ENCODE measurements around the gene ERCC8.

Gene ERCC8

DNA sequence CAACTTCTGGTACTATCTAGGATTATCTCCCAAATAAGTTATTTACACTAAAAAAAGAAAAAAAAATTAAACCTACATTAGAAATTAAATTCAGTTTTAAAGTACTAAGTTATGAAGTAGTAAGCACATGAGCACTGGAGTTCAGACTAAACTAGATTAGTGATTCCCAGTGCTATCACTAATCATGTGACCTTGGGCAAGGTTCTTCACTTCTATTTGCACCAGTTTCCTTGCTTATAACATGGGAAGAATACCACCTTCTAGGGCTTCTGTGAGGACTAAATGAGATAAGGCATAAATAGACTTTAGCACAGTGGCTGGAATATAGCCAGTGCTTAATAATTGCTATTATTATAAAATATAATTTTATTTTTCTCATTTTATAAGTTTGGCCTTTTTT, 111.3 kb downstream of the ERCC8 start:
- no peak for DNase-seq

DNA sequence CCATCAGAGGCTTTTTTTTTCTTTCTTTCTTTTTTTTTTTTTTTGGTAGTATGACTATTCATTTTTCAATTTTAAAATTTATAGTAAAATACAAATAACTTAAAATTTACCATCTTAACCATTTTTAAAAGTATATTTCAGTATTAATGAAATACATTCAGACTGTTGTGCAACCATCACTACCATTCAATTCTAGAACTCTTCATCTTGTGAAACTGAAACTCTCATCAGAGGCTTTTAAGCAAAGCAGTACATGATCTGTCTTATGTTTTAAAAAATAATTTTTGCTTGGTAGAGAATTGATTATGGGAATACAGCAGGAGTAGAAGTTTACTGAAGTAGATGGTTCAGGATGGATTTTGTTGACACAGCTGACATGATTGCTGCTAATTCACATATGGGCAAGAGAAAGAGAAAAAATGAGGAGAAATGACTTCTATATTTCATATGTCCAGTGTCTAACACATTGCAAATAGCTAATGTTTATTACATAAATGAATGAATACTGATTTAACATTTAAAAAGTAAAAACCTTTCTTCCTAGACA, 114.2 kb downstream of the ERCC8 start:
- no peak for DNase-seq

DNA sequence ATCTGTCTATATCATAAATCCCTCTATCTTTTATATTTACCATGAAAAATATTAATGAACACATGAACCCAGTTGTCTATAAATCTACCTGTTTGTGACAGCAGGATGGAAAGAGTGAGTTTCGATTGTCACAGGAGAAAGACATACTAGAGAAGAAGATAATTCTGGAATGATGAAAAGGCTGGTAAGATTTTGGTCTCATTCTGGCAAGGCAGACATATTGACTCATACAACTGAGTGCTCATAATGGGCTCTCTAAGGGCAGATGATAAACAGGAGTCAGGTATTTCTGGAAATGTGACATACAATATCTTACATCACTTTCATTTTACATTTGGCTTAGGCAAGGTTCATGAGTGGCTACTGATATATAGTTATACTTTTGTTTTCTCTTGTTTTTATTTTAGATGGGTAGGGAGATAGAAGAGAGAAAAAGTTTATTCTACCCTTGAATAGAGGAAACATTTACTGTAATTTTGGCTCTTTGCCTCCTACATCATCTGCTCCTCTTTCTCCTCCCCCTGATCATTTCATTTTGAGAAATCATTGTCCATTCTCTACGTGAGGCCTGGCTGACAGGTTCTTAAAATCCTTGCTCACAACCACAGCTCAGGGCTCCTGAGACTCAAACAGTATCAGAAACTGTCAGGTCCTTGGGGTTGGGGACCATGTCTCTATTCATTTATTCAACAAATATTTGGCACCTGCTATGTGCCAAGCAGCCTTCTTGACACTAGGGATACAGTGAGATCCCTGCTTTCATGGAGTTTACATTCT, 115.2 kb downstream of the ERCC8 start:
- no peak for DNase-seq

DNA sequence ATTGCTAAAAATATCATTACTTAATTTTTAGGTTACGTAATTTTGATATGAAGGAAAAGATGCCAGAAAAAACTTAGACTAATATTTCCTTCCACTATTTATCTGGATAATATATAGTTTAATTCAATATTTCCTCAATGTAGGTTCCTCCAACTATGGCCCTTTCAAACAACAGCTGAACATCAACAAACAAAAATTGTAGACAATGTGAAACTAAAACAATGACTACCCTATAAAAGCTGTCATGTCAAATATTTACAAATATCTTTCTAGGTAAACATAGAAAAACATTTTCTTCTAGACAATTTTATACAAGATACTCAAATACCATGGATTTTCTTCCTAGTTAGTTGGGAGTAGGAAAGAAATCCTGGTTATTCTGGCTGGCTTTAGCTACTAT, 117.7 kb downstream of the ERCC8 start:
- no peak for DNase-seq

DNA sequence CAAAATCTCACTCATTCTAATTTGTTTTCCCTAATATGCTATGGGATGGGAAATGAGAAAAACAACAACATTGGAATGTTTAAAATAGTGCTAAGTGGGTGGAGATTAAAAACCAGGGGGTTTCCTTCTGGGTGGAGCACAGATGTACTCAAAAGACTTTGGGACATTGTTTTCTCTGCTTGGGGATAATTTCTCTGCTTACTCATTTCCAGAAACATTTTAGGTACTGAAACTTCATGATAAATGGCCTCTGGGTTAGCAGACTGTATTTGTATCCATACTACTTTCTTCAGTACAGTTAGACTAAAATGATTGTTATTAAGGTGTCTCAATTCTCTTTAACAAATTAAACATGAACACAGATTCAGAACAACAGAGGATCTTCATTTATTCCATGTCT, 118.2 kb downstream of the ERCC8 start:
- DNase-seq = no peak

Data from retina (tissue), 1 donor.